Memory B cell (primary cell): ENCODE data around the gene COG5.

Experiments
- ATAC-seq: fragments of 150-1000 bp; cut with Tn5 transposase; 2 replicates; pipeline ENCODE4 v1.10.0; 2021; ENCODE audit warnings: low read depth, mild to moderate bottlenecking, moderate library complexity
- DNase-seq, 2 donors: peaks; one replicate each; pipeline ENCODE4 v3.0.0; 2022; ENCODE audit warnings: low spot score in 2 of 2
- H3K27ac Mint-ChIP-seq: one replicate; pipeline ENCODE4 v1.8.0; 2022; ENCODE audit warnings: mild to moderate bottlenecking, moderate library complexity, mixed read lengths
- H3K27me3 Mint-ChIP-seq: one replicate; pipeline ENCODE4 v1.8.0; 2022; ENCODE audit warnings: mixed read lengths
- H3K36me3 Mint-ChIP-seq: one replicate; pipeline ENCODE4 v1.8.0; 2022; ENCODE audit warnings: mild to moderate bottlenecking, mixed read lengths
- H3K4me1 Mint-ChIP-seq: one replicate; pipeline ENCODE4 v1.8.0; 2022; ENCODE audit warnings: mixed read lengths
- H3K4me3 Mint-ChIP-seq: one replicate; pipeline ENCODE4 v1.8.0; 2022; ENCODE audit warnings: mild to moderate bottlenecking, moderate library complexity, mixed read lengths
- H3K9me3 Mint-ChIP-seq: one replicate; pipeline ENCODE4 v1.8.0; 2022; ENCODE audit warnings: mixed read lengths

Gene COG5

DNA sequence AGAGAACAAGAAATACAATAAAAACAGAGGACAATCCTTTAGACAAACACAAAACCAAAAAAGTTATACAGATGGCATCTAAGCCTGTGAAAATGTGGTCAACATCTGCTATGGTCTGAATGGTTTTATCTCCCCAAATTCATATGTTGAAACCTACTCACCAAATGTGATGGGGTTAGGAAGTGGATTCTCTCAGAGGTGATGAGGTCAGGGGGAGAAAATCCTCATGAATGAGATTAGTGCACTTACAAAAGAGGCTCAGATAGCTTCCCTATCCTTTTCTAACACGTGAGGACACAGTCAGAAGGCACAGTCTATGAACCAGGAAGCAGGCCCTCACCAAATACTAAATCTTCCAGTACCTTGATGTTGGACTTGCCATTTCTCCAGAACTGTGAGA is 241.7 kb downstream of the COG5 start:
- no peak overlapping the region for H3K4me3 Mint-ChIP-seq
- H3K27ac Mint-ChIP-seq = no peak overlapping the region
- ATAC-seq (no peak), DNase-seq (no peak)
- no peaks in the 10 kb centered on the region for H3K9me3 Mint-ChIP-seq
- no peaks in the 10 kb centered on the region for H3K4me1 Mint-ChIP-seq
- H3K36me3 Mint-ChIP-seq = peaks cover 27% of the 10 kb centered on the region
- no peaks in the 10 kb centered on the region for H3K27me3 Mint-ChIP-seq

DNA sequence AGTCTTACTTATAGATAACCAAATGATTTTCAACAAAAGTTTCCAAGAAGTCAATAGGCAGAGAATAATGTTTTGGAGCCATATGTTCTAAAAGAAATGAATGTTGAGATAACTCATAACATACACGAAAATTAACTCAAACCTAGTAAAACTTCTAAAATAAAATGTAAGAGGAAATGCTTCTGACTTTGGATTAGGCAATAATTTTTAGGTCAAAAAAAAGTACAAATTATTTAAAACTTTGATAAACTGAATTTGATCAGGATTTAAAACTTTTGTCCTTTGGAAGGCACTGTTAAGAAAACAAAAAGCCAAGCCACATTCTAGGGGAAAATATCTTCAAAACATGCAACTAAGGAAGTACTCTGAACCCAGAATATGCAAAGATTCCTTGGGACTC is 242.1 kb downstream of the COG5 start:
- H3K27ac Mint-ChIP-seq = no peak overlapping the region
- H3K4me3 Mint-ChIP-seq = no peak overlapping the region
- peaks cover 26% of the 10 kb centered on the region for H3K36me3 Mint-ChIP-seq
- DNase-seq = no peak
- no peaks in the 10 kb centered on the region for H3K27me3 Mint-ChIP-seq
- no peaks in the 10 kb centered on the region for H3K4me1 Mint-ChIP-seq
- no peak for ATAC-seq
- H3K9me3 Mint-ChIP-seq = no peaks in the 10 kb centered on the region

DNA sequence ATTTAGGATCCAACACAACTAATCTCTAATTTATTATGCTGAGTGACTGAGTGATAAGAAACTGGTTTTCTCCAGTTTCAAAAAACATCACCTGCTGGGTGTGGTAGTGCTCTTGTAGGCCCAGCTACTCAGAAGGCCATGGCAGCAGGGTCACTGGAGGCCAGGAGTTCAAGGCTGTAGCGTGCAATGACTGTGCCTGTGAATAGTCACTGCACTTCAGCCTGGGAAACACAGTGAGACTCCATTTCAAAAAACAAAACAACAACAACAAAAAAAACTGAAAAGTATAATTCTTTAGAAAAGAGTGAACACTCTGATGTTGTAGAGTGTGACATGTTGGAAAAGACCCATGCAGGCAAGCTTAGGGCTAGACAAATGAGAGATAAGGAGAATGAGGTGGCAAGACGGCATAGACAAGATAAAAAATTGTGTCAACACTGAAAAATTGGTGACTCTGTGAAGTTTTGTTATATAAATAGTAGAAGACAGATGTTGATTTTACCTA is 243.9 kb downstream of the COG5 start:
- Mint-ChIP-seq H3K4me3 (no peak overlapping the region), H3K27me3 (no peaks in the 10 kb centered on the region), H3K4me1 (peaks cover 7% of the 10 kb centered on the region), H3K9me3 (peaks cover 3% of the 10 kb centered on the region), H3K36me3 (peaks cover 29% of the 10 kb centered on the region), H3K27ac (no peak overlapping the region)
- ATAC-seq (no peak), DNase-seq (no peak)

DNA sequence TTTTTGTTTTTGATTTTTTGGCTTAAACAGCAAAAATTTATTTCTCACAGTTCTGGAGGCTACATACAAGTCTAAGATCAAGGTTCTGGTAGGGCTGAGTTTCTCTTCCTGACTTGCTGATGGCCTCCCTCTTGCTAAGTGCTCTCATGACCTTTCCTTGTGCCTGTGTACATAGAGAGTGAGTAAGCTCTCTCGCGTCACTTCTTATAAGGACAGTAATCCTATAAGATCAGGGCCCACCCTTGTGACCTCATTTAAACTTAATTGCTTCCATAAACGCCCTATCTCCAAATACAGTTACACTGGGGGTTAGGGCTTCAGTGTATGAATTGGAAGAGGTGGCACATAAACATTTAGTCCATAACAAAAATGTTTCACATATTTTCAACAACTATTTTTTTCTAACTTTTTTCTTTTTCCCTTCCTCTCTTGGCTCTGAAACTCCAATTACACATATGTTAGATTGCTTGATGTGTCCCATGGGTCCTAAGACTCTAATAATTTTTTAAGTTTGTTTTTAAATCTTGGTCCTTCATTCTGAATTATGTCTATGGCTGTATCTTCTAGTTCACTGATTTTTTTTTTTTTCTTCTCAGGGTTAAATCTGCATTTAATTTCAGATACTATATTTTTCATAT is 245.1 kb downstream of the COG5 start:
- peaks cover 7% of the 10 kb centered on the region for H3K4me1 Mint-ChIP-seq
- peaks cover 3% of the 10 kb centered on the region for H3K9me3 Mint-ChIP-seq
- no peak for DNase-seq
- no peaks in the 10 kb centered on the region for H3K27me3 Mint-ChIP-seq
- H3K36me3 Mint-ChIP-seq = peaks cover 29% of the 10 kb centered on the region
- H3K27ac Mint-ChIP-seq = no peak overlapping the region
- no peak overlapping the region for H3K4me3 Mint-ChIP-seq
- no peak for ATAC-seq

DNA sequence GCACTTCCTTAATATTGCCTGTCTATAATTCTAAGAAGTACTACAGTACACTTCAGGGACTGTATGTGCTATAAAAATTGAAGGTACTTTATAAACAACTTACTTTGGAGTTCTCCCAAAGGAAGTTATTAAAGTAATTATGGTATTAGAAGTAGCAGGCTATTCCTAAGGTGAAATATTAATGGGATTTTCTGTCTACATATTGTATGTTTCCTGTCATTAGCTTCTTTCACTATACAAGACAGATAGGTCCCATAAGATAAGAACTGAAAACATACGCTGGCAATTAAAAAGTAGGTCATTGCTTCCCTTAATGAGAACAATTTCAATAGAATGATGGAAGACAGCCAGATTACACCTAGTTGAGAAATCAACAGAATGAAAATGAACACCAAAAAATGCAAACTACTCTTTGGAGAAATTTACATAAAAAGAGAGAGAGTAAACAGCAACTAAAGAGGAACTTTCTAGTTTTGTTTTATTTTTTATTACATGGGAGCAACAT is 248.0 kb downstream of the COG5 start:
- ATAC-seq = no peak
- Mint-ChIP-seq H3K36me3 (peaks cover 27% of the 10 kb centered on the region), H3K4me1 (peaks cover 7% of the 10 kb centered on the region), H3K27ac (peak overlapping the region; percentile 7), H3K4me3 (no peak overlapping the region), H3K9me3 (peaks cover 3% of the 10 kb centered on the region), H3K27me3 (no peaks in the 10 kb centered on the region)
- no peak for DNase-seq

DNA sequence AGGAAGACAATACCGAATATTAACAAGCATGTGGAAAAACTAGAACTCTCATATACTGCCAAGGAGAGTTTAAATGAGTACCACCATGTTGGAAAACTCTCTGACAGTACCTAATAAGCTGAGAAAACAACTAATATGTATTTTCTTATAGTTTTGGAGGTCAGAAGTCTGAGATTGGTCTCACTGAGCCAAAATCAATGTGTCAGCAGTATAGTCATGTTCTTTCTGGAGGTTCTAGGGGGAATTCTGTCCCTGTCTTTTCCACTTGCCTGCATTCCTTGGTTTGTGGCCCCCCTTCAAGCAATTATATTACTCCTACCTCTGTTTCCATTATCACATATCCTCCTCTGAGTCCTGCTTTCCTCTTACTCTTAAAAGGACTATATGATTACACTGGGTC is 250.4 kb downstream of the COG5 start:
- no peak overlapping the region for H3K4me3 Mint-ChIP-seq
- H3K4me1 Mint-ChIP-seq = peaks cover 7% of the 10 kb centered on the region
- no peaks in the 10 kb centered on the region for H3K27me3 Mint-ChIP-seq
- H3K27ac Mint-ChIP-seq = no peak overlapping the region
- peaks cover 22% of the 10 kb centered on the region for H3K36me3 Mint-ChIP-seq
- peaks cover 3% of the 10 kb centered on the region for H3K9me3 Mint-ChIP-seq
- ATAC-seq = no peak
- no peak for DNase-seq

DNA sequence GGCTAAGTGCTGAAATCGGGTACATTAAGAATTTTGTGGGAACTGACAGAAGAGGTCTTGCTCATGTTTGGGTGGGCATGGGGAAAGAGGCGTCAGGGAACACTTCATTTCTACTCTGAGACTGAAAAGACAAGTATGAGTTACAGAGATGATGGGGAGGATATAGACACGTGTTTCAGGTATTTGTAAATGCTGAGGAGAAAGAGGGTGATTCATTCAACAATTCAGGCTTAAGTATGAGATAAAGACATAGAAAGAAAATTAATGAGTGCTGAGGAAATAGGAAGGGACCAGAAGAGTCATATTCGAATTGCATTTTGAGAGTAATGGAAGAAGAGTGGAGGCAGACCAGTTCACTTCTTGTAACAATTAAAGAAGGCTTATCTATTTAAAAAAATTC is 251.3 kb downstream of the COG5 start:
- DNase-seq (no peak), ATAC-seq (no peak)
- Mint-ChIP-seq H3K4me1 (peaks cover 7% of the 10 kb centered on the region), H3K27ac (peak overlapping the region; percentile 10), H3K27me3 (no peaks in the 10 kb centered on the region), H3K9me3 (peaks cover 3% of the 10 kb centered on the region), H3K36me3 (peaks cover 22% of the 10 kb centered on the region), H3K4me3 (no peak overlapping the region)

DNA sequence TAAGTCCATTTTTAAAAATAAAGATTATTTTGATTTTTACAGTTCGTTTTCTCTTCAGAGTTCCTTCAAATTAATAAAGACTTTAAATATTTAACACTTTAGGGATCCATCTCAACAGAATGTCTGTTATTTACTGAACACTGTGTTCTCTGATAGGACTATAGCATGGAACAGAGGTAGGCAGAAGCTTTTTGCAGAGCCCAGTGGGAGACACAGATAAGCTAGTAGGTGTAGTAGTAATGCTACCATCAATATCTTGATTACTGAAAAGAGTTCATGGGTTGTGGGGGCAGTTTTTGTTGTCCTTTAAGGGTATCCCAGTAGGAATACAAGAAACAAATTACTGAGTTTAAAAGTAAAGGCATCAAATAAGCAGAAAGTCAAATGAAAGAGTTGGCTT is 254.4 kb downstream of the COG5 start:
- H3K4me1 Mint-ChIP-seq = no peaks in the 10 kb centered on the region
- peaks cover 1% of the 10 kb centered on the region for H3K9me3 Mint-ChIP-seq
- H3K27me3 Mint-ChIP-seq = no peaks in the 10 kb centered on the region
- H3K27ac Mint-ChIP-seq = no peak overlapping the region
- H3K4me3 Mint-ChIP-seq = no peak overlapping the region
- peaks cover 26% of the 10 kb centered on the region for H3K36me3 Mint-ChIP-seq
- DNase-seq (no peak), ATAC-seq (no peak)

DNA sequence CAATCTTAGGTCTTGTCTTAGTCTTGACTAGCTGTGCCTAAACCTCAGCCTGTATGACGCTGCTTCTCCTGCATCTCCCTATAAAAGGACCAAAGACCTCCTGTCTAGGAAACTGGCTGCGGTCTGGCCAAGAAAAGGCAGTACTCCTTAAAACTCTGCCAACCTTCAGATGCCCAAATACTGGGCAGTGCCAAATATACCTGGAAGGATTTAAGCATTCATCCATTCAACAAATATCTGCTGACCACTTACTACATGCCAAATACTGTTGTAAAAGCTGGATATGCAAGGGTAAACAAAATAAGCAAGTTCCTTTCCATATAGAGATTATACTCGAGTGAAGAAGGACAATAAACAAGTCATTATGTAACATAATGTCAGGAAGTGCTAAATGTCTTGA is 259.1 kb downstream of the COG5 start:
- Mint-ChIP-seq H3K27me3 (no peaks in the 10 kb centered on the region), H3K27ac (no peak overlapping the region), H3K4me1 (peaks cover 2% of the 10 kb centered on the region), H3K9me3 (peaks cover 1% of the 10 kb centered on the region), H3K36me3 (peaks cover 28% of the 10 kb centered on the region), H3K4me3 (no peak overlapping the region)
- ATAC-seq (no peak), DNase-seq (no peak)

DNA sequence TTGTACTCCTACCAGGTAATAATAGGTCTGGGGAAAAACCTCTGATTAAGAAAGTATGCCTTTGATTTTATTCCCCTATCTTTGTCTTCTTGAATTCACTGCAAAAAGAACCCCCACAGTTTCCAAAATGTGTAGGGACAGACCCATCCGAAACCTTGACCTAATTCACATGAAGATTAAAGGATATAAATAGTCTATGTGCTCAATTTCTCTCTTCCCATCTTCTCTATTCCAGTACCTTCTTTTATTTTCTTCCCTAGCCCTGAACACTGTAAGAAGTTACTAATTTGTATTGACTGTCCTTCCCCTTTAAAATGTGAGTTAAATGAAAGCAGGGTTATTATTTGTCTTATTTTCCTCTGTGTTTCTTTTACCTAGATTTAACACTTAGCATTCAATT is 259.7 kb downstream of the COG5 start:
- Mint-ChIP-seq H3K4me1 (peaks cover 2% of the 10 kb centered on the region), H3K27ac (no peak overlapping the region), H3K4me3 (no peak overlapping the region), H3K36me3 (peaks cover 28% of the 10 kb centered on the region), H3K9me3 (peaks cover 1% of the 10 kb centered on the region), H3K27me3 (no peaks in the 10 kb centered on the region)
- ATAC-seq = no peak
- no peak for DNase-seq

DNA sequence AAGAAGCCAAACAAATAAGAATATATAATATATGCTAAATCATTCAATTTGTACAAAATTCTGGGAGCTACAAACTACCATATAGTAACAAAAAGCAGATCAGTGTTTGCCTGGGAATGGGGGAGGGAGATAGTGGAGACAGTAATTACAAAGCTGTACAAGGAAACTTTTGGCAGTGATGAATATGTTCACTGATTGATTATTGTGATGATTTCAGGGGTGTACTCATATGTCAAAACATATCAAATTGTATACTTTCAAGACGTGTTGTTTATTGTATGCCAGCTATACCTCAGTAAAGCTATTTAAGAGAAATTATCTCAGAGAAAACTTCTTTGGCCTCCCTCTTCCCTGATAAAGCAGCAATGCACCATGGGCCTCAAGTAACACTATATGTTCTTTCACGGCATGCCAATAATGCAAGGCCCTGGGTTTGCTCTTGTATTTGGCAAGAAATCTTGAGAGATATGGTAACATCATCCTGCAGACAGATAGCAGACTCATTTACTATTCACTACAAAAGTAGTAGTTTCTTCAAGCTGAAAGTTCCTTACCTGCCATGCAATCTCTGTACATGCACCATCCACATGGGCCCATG is 261.4 kb downstream of the COG5 start:
- DNase-seq (no peak), ATAC-seq (no peak)
- Mint-ChIP-seq H3K4me3 (no peak overlapping the region), H3K36me3 (peaks cover 31% of the 10 kb centered on the region), H3K27ac (no peak overlapping the region), H3K9me3 (peaks cover 1% of the 10 kb centered on the region), H3K27me3 (no peaks in the 10 kb centered on the region), H3K4me1 (peaks cover 2% of the 10 kb centered on the region)

DNA sequence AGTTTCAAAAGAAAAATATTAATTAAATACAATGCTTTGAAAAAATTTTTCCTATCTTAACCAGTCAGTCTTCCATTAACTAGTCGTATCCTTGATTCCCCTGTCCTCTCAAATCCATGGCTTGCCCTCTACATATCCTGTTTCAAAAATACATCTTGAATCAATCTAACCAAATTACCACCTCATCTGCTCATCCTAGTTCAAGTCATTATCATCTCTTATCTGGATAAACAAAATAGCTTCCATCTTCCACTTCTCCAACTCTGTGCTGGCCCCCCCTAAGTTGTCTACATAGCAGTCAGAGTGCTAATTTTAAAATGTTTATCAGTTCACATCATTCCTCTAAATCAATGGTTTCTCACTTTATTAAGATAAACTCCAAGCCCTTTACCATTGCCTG is 269.5 kb downstream of the COG5 start:
- DNase-seq (no peak), ATAC-seq (no peak)
- peaks cover 32% of the 10 kb centered on the region for H3K36me3 Mint-ChIP-seq
- H3K4me3 Mint-ChIP-seq = no peak overlapping the region
- H3K4me1 Mint-ChIP-seq = peaks cover 4% of the 10 kb centered on the region
- no peaks in the 10 kb centered on the region for H3K9me3 Mint-ChIP-seq
- no peaks in the 10 kb centered on the region for H3K27me3 Mint-ChIP-seq
- no peak overlapping the region for H3K27ac Mint-ChIP-seq

DNA sequence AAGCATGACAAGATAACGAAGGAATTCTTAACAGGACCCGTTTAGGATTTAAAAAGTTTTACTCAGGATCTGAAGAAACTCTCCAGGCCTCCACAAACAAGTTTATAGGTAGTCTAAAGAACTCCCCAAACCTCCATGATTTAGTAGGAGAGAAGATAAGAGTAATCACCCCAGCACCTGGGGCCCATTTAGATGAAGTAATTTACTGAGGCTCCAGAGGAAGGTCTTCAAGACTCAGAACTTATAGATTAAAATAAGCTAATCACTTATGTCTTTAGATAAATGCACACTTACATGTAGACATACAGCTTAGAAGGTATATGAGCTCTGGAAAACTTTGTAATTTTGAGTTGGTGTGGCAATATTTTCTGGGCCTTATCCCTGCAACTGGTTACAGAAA is 271.1 kb downstream of the COG5 start:
- no peak overlapping the region for H3K27ac Mint-ChIP-seq
- ATAC-seq (no peak), DNase-seq (no peak)

DNA sequence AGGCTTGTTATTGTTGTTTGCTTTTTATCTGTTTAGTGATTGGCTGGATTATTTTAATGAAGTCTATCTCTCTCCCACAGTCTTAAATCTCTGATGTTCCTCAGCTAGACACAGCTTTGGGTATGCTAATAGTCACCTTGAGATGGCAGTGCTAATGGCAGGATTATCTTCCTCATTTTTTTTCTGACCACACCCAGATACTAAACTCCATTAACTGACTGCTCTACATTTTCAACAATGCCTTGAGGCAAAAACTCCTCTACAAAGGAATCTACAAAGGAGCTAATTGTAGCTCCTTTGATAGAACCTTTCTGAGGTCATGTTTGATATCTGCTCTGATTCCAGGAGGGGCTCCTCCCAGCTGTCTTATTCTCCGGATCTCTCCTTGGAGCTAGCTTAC is 272.3 kb downstream of the COG5 start:
- Mint-ChIP-seq H3K4me3 (no peak overlapping the region), H3K27ac (peak overlapping the region; percentile 76), H3K27me3 (no peaks in the 10 kb centered on the region), H3K36me3 (peaks cover 33% of the 10 kb centered on the region), H3K9me3 (no peaks in the 10 kb centered on the region), H3K4me1 (peaks cover 4% of the 10 kb centered on the region)
- ATAC-seq = no peak
- no peak for DNase-seq

More for the DNA sequence above, 271.1 kb downstream of the COG5 start:
- H3K4me1 Mint-ChIP-seq = peaks cover 4% of the 10 kb centered on the region
- no peaks in the 10 kb centered on the region for H3K9me3 Mint-ChIP-seq
- no peak overlapping the region for H3K4me3 Mint-ChIP-seq
- no peaks in the 10 kb centered on the region for H3K27me3 Mint-ChIP-seq
- peaks cover 32% of the 10 kb centered on the region for H3K36me3 Mint-ChIP-seq
